Type B pancreatic cell (in vitro differentiated cells): Measurements from ENCODE around the gene FLNB. TPM values are rescaled to one million over a fixed set of nuclear protein-coding genes. Genes with fewer than 3 reads are reported as not detected.

Experiments used
- DNase-seq: peaks from one replicate; pipeline ENCODE4 v3.0.0; 2021; ENCODE audit warnings: mixed read lengths; ENCODE audit not compliant: unreplicated experiment; ENCODE audit errors: extremely low spot score
- H3K27ac Mint-ChIP-seq: 2 replicates; pipeline ENCODE4 v1.8.0; 2021; ENCODE audit warnings: mild to moderate bottlenecking, mixed read lengths
- H3K27me3 Mint-ChIP-seq: 2 replicates; pipeline ENCODE4 v1.8.0; 2021; ENCODE audit warnings: mixed read lengths
- H3K36me3 Mint-ChIP-seq: 2 replicates; pipeline ENCODE4 v1.8.0; 2021; ENCODE audit warnings: mixed read lengths
- H3K4me1 Mint-ChIP-seq: one replicate; pipeline ENCODE4 v1.8.0; 2021; ENCODE audit warnings: mixed read lengths; ENCODE audit not compliant: unreplicated experiment
- H3K4me3 Mint-ChIP-seq: 2 replicates; pipeline ENCODE4 v1.8.0; 2021; ENCODE audit warnings: mild to moderate bottlenecking, mixed read lengths
- H3K9me3 Mint-ChIP-seq: 2 replicates; pipeline ENCODE4 v1.8.0; 2021; ENCODE audit warnings: mixed read lengths
- CTCF ChIP-seq: fragments of 200-600 bp; sonication (generic); conservative IDR thresholded peaks from 2 replicates; pipeline ENCODE4 v1.5.0; 2021; ENCODE audit warnings: antibody characterized with exemption, mild to moderate bottlenecking
- total RNA-seq: library from RNA; stranded (reverse); gene quantifications from 2 replicates; pipeline ENCODE4 v1.2.1, GENCODE V29; 2021; ENCODE audit warnings: low replicate concordance

FLNB gene
- total RNA-seq, 1 donor from 2014 or later, result 204 TPM

DNA sequence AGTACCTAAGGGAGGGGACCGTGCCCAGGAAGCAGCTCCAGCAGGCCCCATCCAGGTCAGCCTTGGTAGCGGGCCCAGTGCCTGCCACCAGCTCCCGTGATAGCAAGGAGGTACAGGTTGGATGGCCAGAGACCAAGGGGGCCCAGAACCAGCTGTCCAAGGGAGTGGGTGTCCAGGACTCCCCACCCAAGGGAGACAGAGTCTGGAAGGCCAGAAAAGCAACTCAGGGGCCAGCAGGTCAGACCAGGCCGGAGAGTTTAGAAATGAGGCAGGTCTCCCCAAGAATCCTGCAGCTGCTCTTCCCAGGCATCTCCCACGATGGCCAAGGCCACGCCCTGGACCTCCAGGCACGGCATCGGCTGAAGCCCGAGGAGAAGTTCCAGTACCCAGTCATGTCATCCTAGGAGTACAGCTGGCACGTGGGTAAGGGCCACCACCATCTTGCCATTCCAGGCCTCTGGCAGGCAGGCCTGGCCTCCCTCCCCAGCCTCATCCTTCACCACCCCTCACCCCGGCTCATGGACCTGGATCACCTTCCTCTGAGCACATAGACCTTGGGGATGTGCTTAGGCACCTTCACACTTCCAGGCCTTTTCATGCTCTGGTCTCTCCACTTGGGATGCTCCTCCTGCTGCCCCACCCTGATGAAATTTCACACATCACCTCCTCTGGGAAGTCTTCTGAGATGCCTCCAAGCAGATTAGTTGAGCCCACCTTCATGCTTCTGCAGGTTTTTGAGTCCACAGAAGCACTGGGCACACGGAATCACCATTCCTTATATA is 172.1 kb downstream of the FLNB start:
- Mint-ChIP-seq H3K27me3 (peaks cover 3% of the 10 kb centered on the region), H3K4me3 (no peak overlapping the region), H3K27ac (no peak overlapping the region), H3K36me3 (no peaks in the 10 kb centered on the region), H3K4me1 (peaks cover 5% of the 10 kb centered on the region), H3K9me3 (no peaks in the 10 kb centered on the region)
- TF ChIP-seq CTCF, result no peak
- no peak for DNase-seq

- Mint-ChIP-seq H3K27me3 (peaks cover 3% of the 10 kb centered on the region), H3K4me1 (no peaks in the 10 kb centered on the region), H3K4me3 (no peak overlapping the region), H3K36me3 (no peaks in the 10 kb centered on the region), H3K27ac (no peak overlapping the region), H3K9me3 (no peaks in the 10 kb centered on the region)
- DNase-seq, result no peak
- no peak for TF ChIP-seq CTCF
Measured at GRCh38 chr3:58180940-58181587, 172.8 kb downstream of the FLNB start.

DNA sequence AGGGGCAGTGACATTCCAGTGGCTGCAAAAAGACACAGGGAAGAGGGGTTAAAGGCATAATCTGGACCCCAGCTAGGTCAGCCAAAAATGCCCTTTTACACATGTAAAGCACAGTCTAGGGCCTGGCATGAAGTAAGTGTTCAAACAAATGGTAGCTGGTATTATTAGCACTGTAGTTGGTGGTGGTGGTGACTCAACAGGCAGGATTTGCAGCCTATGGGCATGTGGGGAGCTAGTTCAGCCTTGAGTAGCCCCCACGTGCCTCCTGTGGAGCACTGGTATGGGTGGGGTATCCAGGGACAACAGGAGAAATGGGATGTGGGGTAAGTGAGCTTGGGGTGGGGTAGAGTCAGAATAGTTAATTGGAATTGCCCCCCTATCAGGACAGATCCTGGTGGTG is 175.0 kb downstream of the FLNB start:
- no peak for TF ChIP-seq CTCF
- Mint-ChIP-seq H3K27me3 (peaks cover 3% of the 10 kb centered on the region), H3K9me3 (no peaks in the 10 kb centered on the region), H3K4me1 (peaks cover under 1% of the 10 kb centered on the region), H3K4me3 (no peak overlapping the region), H3K36me3 (no peaks in the 10 kb centered on the region), H3K27ac (no peak overlapping the region)
- no peak for DNase-seq

- Mint-ChIP-seq H3K36me3 (no peaks in the 10 kb centered on the region), H3K4me3 (no peak overlapping the region), H3K27me3 (peaks cover 3% of the 10 kb centered on the region), H3K27ac (no peak overlapping the region), H3K9me3 (no peaks in the 10 kb centered on the region), H3K4me1 (peaks cover 7% of the 10 kb centered on the region)
- TF ChIP-seq CTCF, result no peak
- no peak for DNase-seq
Measured at GRCh38 chr3:58183891-58184290, 175.7 kb downstream of the FLNB start.

GRCh38 chr3:58184309-58184981 is 176.2 kb downstream of the FLNB start:
- no peak for DNase-seq
- no peak for TF ChIP-seq CTCF
- Mint-ChIP-seq H3K27me3 (peaks cover 3% of the 10 kb centered on the region), H3K36me3 (no peaks in the 10 kb centered on the region), H3K4me3 (no peak overlapping the region), H3K27ac (no peak overlapping the region), H3K4me1 (peaks cover 9% of the 10 kb centered on the region), H3K9me3 (no peaks in the 10 kb centered on the region)
